Stimulated activated CD8-positive, alpha-beta memory T cell treated with anti-CD3 and anti-CD28 coated beads, Interleukin-7, amount 100 ng/mL, for 24 hours (primary cell): ENCODE measurements around the gene ZPBP.
A peak's percentile ranks its signal among the peaks of the same experiment; 100 is the strongest.

Experiments
- DNase-seq: peaks from one replicate; pipeline ENCODE4 v3.0.0-alpha.2; 2020; ENCODE audit warnings: low read depth

The ZPBP gene

GRCh38 chr7:50092579-50093491 lies at the start of gene ZPBP:
TSS of gene ZPBP (minus strand) at chr7:50093246. CDS start at chr7:50093194, 52 bp downstream.
- DNase-seq: peak; percentile 16

- no peak for DNase-seq
Measured at GRCh38 chr7:50142425-50143017, 49.5 kb upstream of the ZPBP start.

- DNase-seq: no peak
Measured at GRCh38 chr7:50141854-50142253, 48.8 kb upstream of the ZPBP start.

GRCh38 chr7:50141131-50141530 lies 48.1 kb upstream of the ZPBP start:
- no peak for DNase-seq

- no peak for DNase-seq
Measured at GRCh38 chr7:50140688-50141087, 47.6 kb upstream of the ZPBP start.

- no peak for DNase-seq
Measured at GRCh38 chr7:50138101-50138500, 45.1 kb upstream of the ZPBP start.

GRCh38 chr7:50125766-50126165 lies 32.7 kb upstream of the ZPBP start:
- DNase-seq: no peak

- no peak for DNase-seq
Measured at GRCh38 chr7:50121286-50121685, 28.2 kb upstream of the ZPBP start.

- no peak for DNase-seq
Measured at GRCh38 chr7:50119815-50120637, 27.0 kb upstream of the ZPBP start.

GRCh38 chr7:50112250-50112649 lies 19.2 kb upstream of the ZPBP start:
- no peak for DNase-seq

GRCh38 chr7:50101873-50102272 lies 8.8 kb upstream of the ZPBP start:
- DNase-seq: no peak

- DNase-seq: no peak
Measured at GRCh38 chr7:50095634-50096033, 2.6 kb upstream of the ZPBP start.

GRCh38 chr7:50088463-50089129 lies 4.5 kb downstream of the ZPBP start:
- no peak for DNase-seq

GRCh38 chr7:50085344-50085743 lies 7.7 kb downstream of the ZPBP start:
- DNase-seq: no peak

GRCh38 chr7:50073093-50073492 lies 20.0 kb downstream of the ZPBP start:
- DNase-seq: no peak

- DNase-seq: no peak
Measured at GRCh38 chr7:50069613-50070012, 23.4 kb downstream of the ZPBP start.

- DNase-seq: no peak
Measured at GRCh38 chr7:50068850-50069551, 24.0 kb downstream of the ZPBP start.

- no peak for DNase-seq
Measured at GRCh38 chr7:50068026-50068425, 25.0 kb downstream of the ZPBP start.

GRCh38 chr7:50062951-50063350 lies 30.1 kb downstream of the ZPBP start:
- no peak for DNase-seq

- no peak for DNase-seq
Measured at GRCh38 chr7:50056131-50056530, 36.9 kb downstream of the ZPBP start.

GRCh38 chr7:50047716-50048115 lies 45.3 kb downstream of the ZPBP start:
- DNase-seq: no peak
